Colonic mucosa (tissue), 4 donors: ENCODE data around the gene CHTF18. TPM values are rescaled to one million over a fixed set of nuclear protein-coding genes. Genes with fewer than 3 reads are reported as not detected.

Experiments
- DNase-seq: peaks from one replicate; pipeline ENCODE4 v3.0.0-alpha.2; 2020
- H3K27ac ChIP-seq: fragments of 200-600 bp; one replicate; pipeline ENCODE4 v1.8.0; 2021
- H3K27me3 ChIP-seq: fragments of 200-600 bp; one replicate; pipeline ENCODE4 v1.8.0; 2021
- H3K36me3 ChIP-seq: fragments of 200-600 bp; one replicate; pipeline ENCODE4 v1.8.0; 2021
- H3K4me1 ChIP-seq: fragments of 200-600 bp; one replicate; pipeline ENCODE4 v1.8.0; 2021; ENCODE audit warnings: mild to moderate bottlenecking
- H3K4me3 ChIP-seq: fragments of 200-600 bp; one replicate; pipeline ENCODE4 v1.8.0; 2021
- H3K9ac ChIP-seq, 2 donors: one replicate each; pipeline ENCODE4 v1.7.0; 2013; ENCODE audit warnings: control low read depth in 2 of 2, low read depth in 2 of 2, low read length in 2 of 2
- H3K9me3 ChIP-seq: fragments of 200-600 bp; one replicate; pipeline ENCODE4 v1.8.0; 2021
- CTCF ChIP-seq: fragments of 200-600 bp; IDR thresholded peaks from one replicate; pipeline ENCODE4 v1.8.0; 2022; ENCODE audit warnings: antibody characterized with exemption, mild to moderate bottlenecking
- intact Hi-C: fragments of 100-400 bp; cut with DNase I; formaldehyde crosslinking; loops from one replicate; pipeline ENCODE4 v1.14.1; 2022
- total RNA-seq, 2 donors: library from RNA; stranded (reverse); fragmentation: NEBNext Ultra II Directional in 1 of 2; extraction: Animal tissue kit (Norgen Biotek cat#: 25700) in 1 of 2; gene quantifications; one replicate each; pipeline ENCODE4 v1.2.1, GENCODE V29; 2021
- donor health status: healthy.
- donor health status: DM: no; HTN: no; CAD: no.
- donor health status: DM: no; HTN: no; CAD: no.

The CHTF18 gene
- total RNA-seq, 2 donors from 2014 or later: 16.5 to 111 TPM

- intact Hi-C loops: no loop called here
- peaks cover 4% of the 10 kb centered on the region for H3K36me3 ChIP-seq
- peaks cover 15% of the 10 kb centered on the region for H3K27me3 ChIP-seq
- peaks cover 15% of the 10 kb centered on the region for H3K4me1 ChIP-seq
- DNase-seq: no peak
- no peak for TF ChIP-seq CTCF
- no peak overlapping the region for H3K4me3 ChIP-seq
- no peak overlapping the region for H3K27ac ChIP-seq
- no peak overlapping the region for H3K9ac ChIP-seq
- no peaks in the 10 kb centered on the region for H3K9me3 ChIP-seq
Measured at GRCh38 chr16:784431-784830, 4.0 kb upstream of the CHTF18 start.

- TF ChIP-seq CTCF: peak; percentile 72
- DNase-seq: peak; percentile 75
- Histone ChIP-seq H3K27me3 (peaks cover 15% of the 10 kb centered on the region), H3K36me3 (peaks cover 4% of the 10 kb centered on the region), H3K9ac (no peak overlapping the region), H3K4me3 (no peak overlapping the region), H3K27ac (no peak overlapping the region), H3K4me1 (peaks cover 15% of the 10 kb centered on the region), H3K9me3 (no peaks in the 10 kb centered on the region)
- intact Hi-C loops: loop anchor here (2.0 kb wide), 1 partner anchor 73 kb away; no protein-coding TSS in a partner anchor
Measured at GRCh38 chr16:785563-786535, 2.6 kb upstream of the CHTF18 start.

DNA sequence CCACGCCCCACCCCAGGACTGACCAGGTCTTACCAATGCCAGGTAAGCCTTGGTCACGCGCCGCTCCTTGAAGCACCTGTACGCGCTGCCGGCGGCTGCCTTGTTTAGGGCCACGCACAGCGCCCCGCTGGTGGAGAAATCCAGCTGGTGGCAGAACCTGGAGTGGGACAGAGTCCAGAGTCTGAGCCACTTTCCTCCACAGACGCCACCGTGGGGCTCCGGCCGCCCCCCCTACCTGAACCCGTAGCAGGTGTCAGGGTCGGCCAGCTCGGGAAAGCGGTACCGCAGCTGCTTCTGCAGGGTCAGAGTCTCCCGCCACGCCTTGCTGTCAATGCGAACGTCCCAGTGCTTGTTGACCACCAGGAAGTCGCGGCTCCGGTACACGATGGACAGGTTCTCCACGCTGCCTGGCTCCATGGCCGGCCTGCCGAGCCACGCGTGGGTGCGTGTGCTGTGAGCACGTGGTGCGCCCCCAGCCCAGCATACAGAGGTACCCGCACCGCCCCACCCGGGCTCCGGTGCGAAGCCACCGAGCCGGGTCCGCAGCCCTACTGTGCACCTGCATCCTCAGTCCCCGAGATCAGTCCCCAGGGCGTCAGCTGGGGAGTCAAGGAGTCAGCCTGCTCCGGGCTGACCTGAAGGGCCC lies 976 bp upstream of the CHTF18 start:
- intact Hi-C loops: loop anchor here (2.0 kb wide), 1 partner anchor 75 kb away; no protein-coding TSS in a partner anchor
- no peak for DNase-seq
- peak overlapping the region; percentile 100 for H3K4me3 ChIP-seq
- H3K4me1 ChIP-seq: peaks cover 15% of the 10 kb centered on the region
- peaks cover 4% of the 10 kb centered on the region for H3K36me3 ChIP-seq
- H3K9me3 ChIP-seq: no peaks in the 10 kb centered on the region
- TF ChIP-seq CTCF: no peak
- H3K27ac ChIP-seq: no peak overlapping the region
- peak overlapping the region; percentile 91 to 92 for H3K9ac ChIP-seq
- peaks cover 9% of the 10 kb centered on the region for H3K27me3 ChIP-seq

DNA sequence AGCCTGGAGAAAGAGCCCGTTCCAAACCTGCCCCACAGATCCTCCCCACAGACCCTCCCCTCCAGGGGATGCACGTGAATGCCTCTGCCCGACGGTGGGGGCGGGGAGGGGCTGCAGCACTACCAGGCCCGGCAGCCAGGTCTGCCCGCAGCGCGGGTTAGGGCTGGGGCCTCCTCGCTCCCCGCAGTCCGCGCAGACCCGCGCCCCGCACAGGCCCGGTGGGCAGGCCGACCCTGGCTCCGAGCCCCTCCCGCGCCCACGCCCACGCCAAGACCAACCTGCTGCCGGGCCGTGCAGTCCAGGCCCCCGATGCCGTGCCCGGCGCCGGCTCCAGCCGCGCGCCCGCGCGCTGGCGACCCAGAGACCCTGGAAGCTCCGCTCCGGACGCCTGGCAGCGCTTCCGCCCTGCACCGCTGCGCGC lies 432 bp upstream of the CHTF18 start, which contains the start of gene RPUSD1:
RPUSD1 (minus strand) TSS at position 404 of the 421 bp plus-strand sequence. CDS start 644 bp downstream, outside the sequence.
- Histone ChIP-seq H3K4me3 (peak within 1 kb of the TSS; percentile 100), H3K27ac (no peak within 1 kb of the TSS), H3K27me3 (peaks cover 4% of the 10 kb centered on the region), H3K4me1 (peaks cover 15% of the 10 kb centered on the region), H3K9ac (peak within 1 kb of the TSS; percentile 91 to 92), H3K9me3 (no peaks in the 10 kb centered on the region), H3K36me3 (peaks cover 4% of the 10 kb centered on the region)
- DNase-seq: no peak
- intact Hi-C loops: loop anchor here (2.0 kb wide), 1 partner anchor 75 kb away; no protein-coding TSS in a partner anchor
- TF ChIP-seq CTCF: no peak

- no peaks in the 10 kb centered on the region for H3K27me3 ChIP-seq
- peak overlapping the region; percentile 87 for H3K4me3 ChIP-seq
- no peaks in the 10 kb centered on the region for H3K9me3 ChIP-seq
- peaks cover 4% of the 10 kb centered on the region for H3K36me3 ChIP-seq
- TF ChIP-seq CTCF: no peak
- intact Hi-C loops: no loop called here
- H3K9ac ChIP-seq: peak overlapping the region; percentile 46 to 72
- no peak for DNase-seq
- H3K4me1 ChIP-seq: peaks cover 15% of the 10 kb centered on the region
- H3K27ac ChIP-seq: no peak overlapping the region
Measured at GRCh38 chr16:789191-789850, 901 bp downstream of the CHTF18 start.
